K562 (cell line): ENCODE results near the gene QRFPR. TPM values are rescaled to one million over a fixed set of nuclear protein-coding genes. Genes with fewer than 3 reads are reported as not detected.

Source experiments
- ATAC-seq: fragments of 200-7000 bp; cut with Tn5 transposase; 3 replicates; pipeline ENCODE4 v1.9.1; 2020; ENCODE audit warnings: moderate library complexity
- BruUV-seq: library from RNA; stranded (reverse); fragments of 400-500 nt; replicated peaks from 2 replicates; lab custom pipeline; 2021; lab: Mats Ljungman, UMichigan
- CTCF ChIA-PET: fragments of 300-600 bp; formaldehyde crosslinking; extraction: SDS; loops from one replicate; lab custom pipeline; 2021; ENCODE audit warnings: low intra/inter-chr PET ratio; lab: Yijun Ruan, JAX
- POLR2A ChIA-PET: fragments of 300-600, 350-650 bp; sonication (Branson Sonifier 250); formaldehyde crosslinking; extraction: SDS; loops from one replicate; lab custom pipeline; 2021; ENCODE audit warnings: antibody characterized with exemption, inconsistent platforms; lab: Yijun Ruan, JAX
- DNase-seq, 4 experiments: peaks; one replicate each; pipeline versions ENCODE4 v3.0.0 to v3.0.0-alpha.2; 2011 to 2018; ENCODE audit warnings: low spot score in 3 of 4, mixed read lengths in 3 of 4; ENCODE audit errors: extremely low read depth in 1 of 4
- FAIRE-seq: peaks from 2 replicates; lab custom pipeline; 2011; peaks lifted over from hg19 to GRCh38; lab: Jason Lieb, UNC
- H2AFZ ChIP-seq: 2 replicates; pipeline ENCODE4 v1.6.0; 2011; ENCODE audit warnings: low read depth, low read length, control low read depth, inconsistent platforms
- H3K27ac ChIP-seq: fragments of 200-600 bp; 3 replicates; pipeline ENCODE4 v1.8.0; 2011; ENCODE audit warnings: low read depth, mild to moderate bottlenecking, control low read depth, inconsistent platforms, low read length, moderate library complexity, mixed read lengths; ENCODE audit errors: extremely low read depth
- H3K27me3 ChIP-seq, 2 experiments: fragments of 300-600 bp in 1 of 2; 2 replicates in 1 of 2; 3 replicates in 1 of 2; pipeline versions ENCODE4 v1.6.0 to v1.8.0; 2011; ENCODE audit warnings: inconsistent platforms in 2 of 2, low read length in 2 of 2, mild to moderate bottlenecking in 1 of 2, mixed read lengths in 1 of 2, moderate library complexity in 1 of 2; ENCODE audit not compliant: control insufficient read depth in 2 of 2, insufficient read depth in 2 of 2
- H3K36me3 ChIP-seq: fragments of 300-600 bp; 3 replicates; pipeline ENCODE4 v1.8.0; 2011; ENCODE audit warnings: mild to moderate bottlenecking, low read length, inconsistent platforms; ENCODE audit not compliant: control insufficient read depth, insufficient read depth
- H3K4me1 ChIP-seq, 2 experiments: fragments of 200-600 bp in 1 of 2; replicated peaks in 1 of 2; 2 replicates in 1 of 2; 3 replicates in 1 of 2; pipeline versions ENCODE4 v1.5.1 to v1.8.0; 2011; ENCODE audit warnings: inconsistent platforms in 2 of 2, low read length in 2 of 2, mild to moderate bottlenecking in 1 of 2, mixed read lengths in 1 of 2, moderate library complexity in 1 of 2; ENCODE audit not compliant: control insufficient read depth in 2 of 2, insufficient read depth in 2 of 2
- H3K4me2 ChIP-seq: 2 replicates; pipeline ENCODE4 v1.6.1; 2011; ENCODE audit warnings: low read length, control low read depth, inconsistent platforms, mixed read lengths; ENCODE audit not compliant: insufficient read depth
- H3K4me3 ChIP-seq: fragments of 200-600 bp; sonication (generic), shearing (Covaris generic); 2 replicates; pipeline ENCODE4 v1.5.1; 2016; ENCODE audit warnings: control low read depth, inconsistent platforms
- H3K79me2 ChIP-seq: fragments of 200-600 bp; 3 replicates; pipeline ENCODE4 v1.8.0; 2011; ENCODE audit warnings: low read length, inconsistent platforms; ENCODE audit not compliant: control insufficient read depth, insufficient read depth
- H3K9ac ChIP-seq, 2 experiments: 2 replicates each; pipeline versions ENCODE4 v1.6.0 to v1.6.1; 2011; ENCODE audit warnings: low read depth in 2 of 2, low read length in 2 of 2, control low read depth in 1 of 2, inconsistent platforms in 1 of 2, mild to moderate bottlenecking in 1 of 2, mixed read lengths in 1 of 2; ENCODE audit not compliant: insufficient read depth in 1 of 2
- H3K9me1 ChIP-seq: one replicate; pipeline ENCODE4 v1.6.0; 2011; ENCODE audit warnings: inconsistent platforms, mild to moderate bottlenecking, low read length, moderate library complexity; ENCODE audit not compliant: control insufficient read depth, insufficient read depth
- H3K9me3 ChIP-seq: replicated peaks from 2 replicates; pipeline ENCODE4 v1.5.1; 2011; ENCODE audit warnings: low read depth, low read length, inconsistent platforms; ENCODE audit not compliant: control insufficient read depth, insufficient read depth
- H4K20me1 ChIP-seq: replicated peaks from 2 replicates; pipeline ENCODE4 v1.6.1; 2011; ENCODE audit warnings: low read length, inconsistent platforms, mixed read lengths; ENCODE audit not compliant: control insufficient read depth, insufficient read depth
- BRD9 ChIP-seq: fragments of 450-650 bp; IDR thresholded peaks from 2 replicates; pipeline ENCODE4 v1.6.1; 2018; ENCODE audit warnings: low read depth; ENCODE audit not compliant: partially characterized antibody
- ELF1 ChIP-seq: fragments of 200-800 bp; sonication (Bioruptor generic); IDR thresholded peaks from 2 replicates; pipeline ENCODE4 v1.6.1; 2016; ENCODE audit warnings: missing genetic modification characterization, missing compliant biosample characterization
- FOXA3 ChIP-seq, 2 experiments: fragments of 450-650 bp in 1 of 2; sonication (generic) in 1 of 2; formaldehyde crosslinking; IDR thresholded peaks in 1 of 2; conservative IDR thresholded peaks in 1 of 2; 2 replicates each; pipeline versions ENCODE4 v1.4.0 to v1.8.0; 2020 to 2022; ENCODE audit warnings: mild to moderate bottlenecking in 2 of 2, missing genetic modification reagents in 1 of 2
- HLTF ChIP-seq: fragments of 450-650 bp; IDR thresholded peaks from 2 replicates; pipeline ENCODE4 v1.6.1; 2016
- HNRNPUL1 ChIP-seq: fragments of 200-400 bp; formaldehyde crosslinking; IDR thresholded peaks from 2 replicates; pipeline ENCODE4 v1.6.1; 2017; ENCODE audit warnings: low read length
- MAFF ChIP-seq: IDR thresholded peaks from 2 replicates; pipeline ENCODE4 v1.6.1; 2012; ENCODE audit warnings: low read length, improper control_type of control experiment
- NR2C1 ChIP-seq, 2 experiments: fragments of 450-650 bp; IDR thresholded peaks; 2 replicates each; pipeline ENCODE4 v1.6.1; 2017; ENCODE audit warnings: mild to moderate bottlenecking in 2 of 2, antibody characterized with exemption in 1 of 2, inconsistent platforms in 1 of 2, missing compliant biosample characterization in 1 of 2, missing genetic modification characterization in 1 of 2
- SIN3B ChIP-seq: fragments of 450-650 bp; IDR thresholded peaks from 2 replicates; pipeline ENCODE4 v1.6.1; 2017; ENCODE audit warnings: low read depth, mild to moderate bottlenecking, moderate library complexity
- SMAD1 ChIP-seq: fragments of 150-350 bp; IDR thresholded peaks from 2 replicates; pipeline ENCODE4 v1.6.1; 2014; ENCODE audit warnings: low read length, low read depth; ENCODE audit not compliant: partially characterized antibody
- WHSC1 ChIP-seq: IDR thresholded peaks from one replicate; pipeline ENCODE4 v1.6.1; 2012; ENCODE audit warnings: low read length, control low read depth, inconsistent platforms
- ZBTB8A ChIP-seq: fragments of 450-650 bp; IDR thresholded peaks from 2 replicates; pipeline ENCODE4 v1.6.1; 2018; ENCODE audit warnings: mild to moderate bottlenecking, moderate library complexity; ENCODE audit not compliant: partially characterized antibody
- ZNF282 ChIP-seq: sonication (generic); formaldehyde crosslinking; IDR thresholded peaks from 2 replicates; pipeline ENCODE4 v1.8.1; 2023; ENCODE audit warnings: missing genetic modification reagents
- ZNF354B ChIP-seq: fragments of 250-450 bp; sonication (Bioruptor Pico); IDR thresholded peaks from 2 replicates; pipeline ENCODE4 v1.4.0; 2020
- WGBS: fragments of 100-300 bp; shearing (Covaris generic); methylation state at CpG from one replicate; pipeline ENCODE4 v1.1.6; 2016; ENCODE audit warnings: low coverage, mixed read lengths; ENCODE audit not compliant: insufficient coverage; ENCODE audit errors: missing lambda C conversion rate; 5-methylcytosine and 5-hydroxymethylcytosine counted together
- in situ Hi-C: fragments of 300-500 bp; cut with MboI; formaldehyde crosslinking; loops from 4 replicates; pipeline ENCODE4 v1.15.0; 2018; ENCODE audit warnings: inconsistent platforms, mixed read lengths
- intact Hi-C: fragments of 100-400 bp; cut with micrococcal nuclease; formaldehyde crosslinking; loops from 2 replicates; pipeline ENCODE4 v1.14.2; 2022
- polyA plus RNA-seq, 8 experiments: library from polyadenylated mRNA; depleted of rRNA in 4 of 8; stranded (reverse) in 5 of 8; unstranded in 3 of 8; fragments of >200 nt; fragmentation: Nextera tagmentation in 2 of 8; fragmentation: Illumina TruSeq in 1 of 8; extraction: Ambion mirVana in 2 of 8; extraction: Trizol in 1 of 8; gene quantifications; 2 replicates each; pipeline versions ENCODE4 v1.2.1 to v1.2.3, GENCODE V29; 2011 to 2014; ENCODE audit warnings: inconsistent platforms in 1 of 8, missing spikeins in 1 of 8
- total RNA-seq, 7 experiments: library from RNA; depleted of rRNA in 6 of 7; stranded (reverse); fragments of >200 nt in 6 of 7; fragmentation: Illumina TruSeq in 2 of 7; extraction: Trizol in 2 of 7; gene quantifications; 2 replicates each; pipeline versions ENCODE4 v1.2.1 to v1.2.3, GENCODE V29; 2011 to 2021; ENCODE audit warnings: low replicate concordance in 1 of 7
- TF ChIP-seq, protein P1 (sequence below): IDR thresholded peaks from 2 replicates; pipeline ENCODE4 v1.6.1; 2012; ENCODE audit warnings: low read depth, low read length, improper control_type of control experiment, borderline replicate concordance
- TF ChIP-seq, protein P2 (sequence below): fragments of 450-650 bp; formaldehyde crosslinking; IDR thresholded peaks from 2 replicates; pipeline ENCODE4 v1.4.0; 2020; ENCODE audit warnings: mild to moderate bottlenecking, mixed read lengths
- TF ChIP-seq, protein P3 (sequence below), 3 experiments: fragments of 200-800 bp in 1 of 3; sonication (Bioruptor generic) in 1 of 3; sonication (generic) in 1 of 3; formaldehyde crosslinking in 1 of 3; IDR thresholded peaks; 2 replicates each; pipeline versions ENCODE4 v1.6.1 to v1.8.0; 2016 to 2022; ENCODE audit warnings: mild to moderate bottlenecking in 2 of 3, missing compliant biosample characterization in 2 of 3, missing genetic modification characterization in 2 of 3, missing genetic modification reagents in 1 of 3
- TF ChIP-seq, protein P4 (sequence below): sonication (generic); formaldehyde crosslinking; IDR thresholded peaks from 2 replicates; pipeline ENCODE4 v1.8.1; 2022; ENCODE audit warnings: missing genetic modification reagents

Gene QRFPR
- total and polyA plus RNA-seq, 9 of the 15 experiments (the other 6 are each of a cell fraction or from before 2014, with no cell fraction given): not detected

DNA sequence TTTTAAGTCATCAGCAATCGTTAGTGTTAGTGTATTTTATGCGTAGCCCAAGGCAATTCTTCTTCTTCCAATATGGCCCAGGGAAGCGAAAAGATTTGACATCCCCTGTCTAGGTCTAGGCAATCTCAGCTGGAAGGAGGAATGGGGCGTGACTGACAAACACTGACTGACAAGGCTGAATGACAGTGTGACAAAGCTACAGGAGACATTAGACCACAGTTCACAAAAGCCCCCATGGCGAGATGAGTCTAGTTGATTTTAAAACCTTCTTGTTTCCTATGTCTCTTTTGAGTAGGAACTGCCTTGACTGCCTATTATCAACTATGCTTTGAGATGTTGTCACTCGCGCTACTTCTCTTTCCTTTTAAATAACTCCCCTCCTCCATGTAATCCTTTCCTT lies 42.3 kb downstream of the QRFPR start (continued):
- no peak for TF ChIP-seq BRD9
- TF ChIP-seq, protein P1, sequence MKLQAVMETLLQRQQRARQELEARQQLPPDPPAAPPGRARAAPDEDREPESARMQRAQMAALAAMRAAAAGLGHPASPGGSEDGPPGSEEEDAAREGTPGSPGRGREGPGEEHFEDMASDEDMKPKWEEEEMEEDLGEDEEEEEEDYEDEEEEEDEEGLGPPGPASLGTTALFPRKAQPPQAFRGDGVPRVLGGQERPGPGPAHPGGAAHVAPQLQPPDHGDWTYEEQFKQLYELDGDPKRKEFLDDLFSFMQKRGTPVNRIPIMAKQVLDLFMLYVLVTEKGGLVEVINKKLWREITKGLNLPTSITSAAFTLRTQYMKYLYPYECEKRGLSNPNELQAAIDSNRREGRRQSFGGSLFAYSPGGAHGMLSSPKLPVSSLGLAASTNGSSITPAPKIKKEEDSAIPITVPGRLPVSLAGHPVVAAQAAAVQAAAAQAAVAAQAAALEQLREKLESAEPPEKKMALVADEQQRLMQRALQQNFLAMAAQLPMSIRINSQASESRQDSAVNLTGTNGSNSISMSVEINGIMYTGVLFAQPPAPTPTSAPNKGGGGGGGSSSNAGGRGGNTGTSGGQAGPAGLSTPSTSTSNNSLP: no peak

DNA sequence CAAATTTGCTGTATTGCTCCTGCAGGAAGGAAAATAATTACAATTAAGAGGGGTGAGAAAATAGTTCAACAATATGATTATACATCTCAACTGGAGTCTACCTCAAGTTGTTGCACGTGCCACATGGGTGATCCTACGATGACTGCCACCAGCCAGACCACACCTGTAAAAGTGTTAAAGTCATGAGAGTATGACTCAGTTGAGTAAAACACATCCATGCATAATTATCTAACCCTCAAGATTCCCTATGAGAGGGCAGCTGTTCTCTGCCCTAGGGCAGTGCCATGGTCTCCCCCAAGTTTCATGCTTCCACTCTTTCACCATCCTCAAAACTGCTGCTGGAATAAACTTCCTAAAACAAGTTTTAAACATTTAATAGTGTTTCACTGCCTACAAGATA lies 44.1 kb downstream of the QRFPR start:
- ChIA-PET POLR2A (no interaction called here), CTCF (no interaction called here)
- ATAC-seq (no peak), FAIRE-seq (no peak), DNase-seq (no peak)
- H3K9ac ChIP-seq: no peak overlapping the region
- no peak overlapping the region for H3K4me2 ChIP-seq
- no peaks in the 10 kb centered on the region for H4K20me1 ChIP-seq
- no TSS peak for BruUV-seq
- intact Hi-C loops: no loop called here
- H3K9me3 ChIP-seq: no peaks in the 10 kb centered on the region
- no peak overlapping the region for H3K27ac ChIP-seq
- H2AFZ ChIP-seq: no peak overlapping the region
- in situ Hi-C loops: no loop called here
- H3K36me3 ChIP-seq: no peaks in the 10 kb centered on the region
- no peaks in the 10 kb centered on the region for H3K27me3 ChIP-seq
- H3K4me3 ChIP-seq: no peak overlapping the region
- no peaks in the 10 kb centered on the region for H3K4me1 ChIP-seq
- 9% methylated on average over 2 of the region's 2 CpGs for WGBS
- H3K79me2 ChIP-seq: no peaks in the 10 kb centered on the region
- H3K9me1 ChIP-seq: no peaks in the 10 kb centered on the region
- TF ChIP-seq HNRNPUL1: no peak
- TF ChIP-seq, protein P2, sequence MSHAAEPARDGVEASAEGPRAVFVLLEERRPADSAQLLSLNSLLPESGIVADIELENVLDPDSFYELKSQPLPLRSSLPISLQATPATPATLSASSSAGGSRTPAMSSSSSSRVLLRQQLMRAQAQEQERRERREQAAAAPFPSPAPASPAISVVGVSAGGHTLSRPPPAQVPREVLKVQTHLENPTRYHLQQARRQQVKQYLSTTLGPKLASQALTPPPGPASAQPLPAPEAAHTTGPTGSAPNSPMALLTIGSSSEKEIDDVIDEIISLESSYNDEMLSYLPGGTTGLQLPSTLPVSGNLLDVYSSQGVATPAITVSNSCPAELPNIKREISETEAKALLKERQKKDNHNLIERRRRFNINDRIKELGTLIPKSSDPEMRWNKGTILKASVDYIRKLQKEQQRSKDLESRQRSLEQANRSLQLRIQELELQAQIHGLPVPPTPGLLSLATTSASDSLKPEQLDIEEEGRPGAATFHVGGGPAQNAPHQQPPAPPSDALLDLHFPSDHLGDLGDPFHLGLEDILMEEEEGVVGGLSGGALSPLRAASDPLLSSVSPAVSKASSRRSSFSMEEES (CRISPR knock-in tag): no peak
- TF ChIP-seq HLTF: no peak
- TF ChIP-seq SMAD1: no peak
- TF ChIP-seq, protein P3, sequence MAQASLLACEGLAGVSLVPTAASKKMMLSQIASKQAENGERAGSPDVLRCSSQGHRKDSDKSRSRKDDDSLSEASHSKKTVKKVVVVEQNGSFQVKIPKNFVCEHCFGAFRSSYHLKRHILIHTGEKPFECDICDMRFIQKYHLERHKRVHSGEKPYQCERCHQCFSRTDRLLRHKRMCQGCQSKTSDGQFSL (CRISPR knock-in tag; IDR thresholded peaks at IDR 0.05): no peak
- TF ChIP-seq, protein P3 (tag; IDR thresholded peaks at IDR 0.05): no peak
- no peak for TF ChIP-seq WHSC1
- no peak for TF ChIP-seq ELF1 (tag)
- TF ChIP-seq FOXA3 (CRISPR knock-in tag; conservative IDR thresholded peaks at IDR 0.05 in 1 of 2, IDR thresholded peaks at IDR 0.05 in 1 of 2): no peak
- no peak for TF ChIP-seq ZNF354B (CRISPR knock-in tag)
- TF ChIP-seq NR2C1 (IDR thresholded peaks at IDR 0.05): no peak
- no peak for TF ChIP-seq NR2C1 (tag; IDR thresholded peaks at IDR 0.05)
- no peak for TF ChIP-seq SIN3B
- TF ChIP-seq, protein P4, sequence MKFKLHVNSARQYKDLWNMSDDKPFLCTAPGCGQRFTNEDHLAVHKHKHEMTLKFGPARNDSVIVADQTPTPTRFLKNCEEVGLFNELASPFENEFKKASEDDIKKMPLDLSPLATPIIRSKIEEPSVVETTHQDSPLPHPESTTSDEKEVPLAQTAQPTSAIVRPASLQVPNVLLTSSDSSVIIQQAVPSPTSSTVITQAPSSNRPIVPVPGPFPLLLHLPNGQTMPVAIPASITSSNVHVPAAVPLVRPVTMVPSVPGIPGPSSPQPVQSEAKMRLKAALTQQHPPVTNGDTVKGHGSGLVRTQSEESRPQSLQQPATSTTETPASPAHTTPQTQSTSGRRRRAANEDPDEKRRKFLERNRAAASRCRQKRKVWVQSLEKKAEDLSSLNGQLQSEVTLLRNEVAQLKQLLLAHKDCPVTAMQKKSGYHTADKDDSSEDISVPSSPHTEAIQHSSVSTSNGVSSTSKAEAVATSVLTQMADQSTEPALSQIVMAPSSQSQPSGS (CRISPR knock-in tag): no peak
- TF ChIP-seq ZBTB8A: no peak
- no peak for TF ChIP-seq MAFF
- no peak for TF ChIP-seq ZNF282 (CRISPR knock-in tag)
